ENCODE measurements around the gene PHACTR3.
A peak's percentile ranks its signal among the peaks of the same experiment; 100 is the strongest.
"Not testable (repeated sequence)": the region's sequence is repeated elsewhere in the genome, so short reads cannot be mapped to it uniquely, and the experiment has no call there.

PHACTR3 gene

DNA sequence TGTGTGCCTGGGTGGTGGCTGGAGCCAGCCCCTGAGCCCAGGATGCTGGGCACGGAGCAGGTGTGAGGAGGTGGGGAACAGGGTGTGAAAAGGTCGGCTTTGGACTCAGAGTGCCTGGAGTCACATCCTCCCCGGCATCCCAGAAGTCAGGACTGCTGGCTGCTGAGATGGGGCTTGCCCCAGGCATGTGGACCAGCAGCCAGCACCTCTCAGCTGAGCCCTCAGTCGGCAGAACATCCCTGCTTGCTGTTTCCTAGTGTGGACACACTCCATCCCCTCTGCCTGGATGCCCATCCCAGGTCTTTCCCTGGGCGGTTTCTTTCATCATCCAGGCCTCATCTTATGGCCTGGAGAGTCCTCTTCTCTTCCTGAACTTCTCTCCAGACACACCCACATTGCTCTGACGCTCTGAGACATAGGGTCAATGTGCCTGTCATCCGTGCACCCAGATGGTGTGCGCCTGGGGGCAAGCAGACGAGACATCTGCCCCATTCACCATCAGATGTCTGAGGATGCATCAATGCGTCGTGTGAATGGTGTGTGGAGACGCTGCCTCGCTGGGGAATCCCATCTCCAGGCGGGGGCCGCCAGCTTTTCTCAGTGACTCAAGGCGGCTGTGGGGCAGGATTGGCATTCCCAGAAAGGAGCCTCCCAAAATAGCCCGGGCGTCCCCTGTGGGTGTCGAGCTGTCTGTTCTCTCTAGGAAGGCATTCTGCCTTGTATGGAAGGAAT is 224.9 kb downstream of the PHACTR3 start:
- no peak for DNase-seq (ENCODE audit: low spot score)

DNA sequence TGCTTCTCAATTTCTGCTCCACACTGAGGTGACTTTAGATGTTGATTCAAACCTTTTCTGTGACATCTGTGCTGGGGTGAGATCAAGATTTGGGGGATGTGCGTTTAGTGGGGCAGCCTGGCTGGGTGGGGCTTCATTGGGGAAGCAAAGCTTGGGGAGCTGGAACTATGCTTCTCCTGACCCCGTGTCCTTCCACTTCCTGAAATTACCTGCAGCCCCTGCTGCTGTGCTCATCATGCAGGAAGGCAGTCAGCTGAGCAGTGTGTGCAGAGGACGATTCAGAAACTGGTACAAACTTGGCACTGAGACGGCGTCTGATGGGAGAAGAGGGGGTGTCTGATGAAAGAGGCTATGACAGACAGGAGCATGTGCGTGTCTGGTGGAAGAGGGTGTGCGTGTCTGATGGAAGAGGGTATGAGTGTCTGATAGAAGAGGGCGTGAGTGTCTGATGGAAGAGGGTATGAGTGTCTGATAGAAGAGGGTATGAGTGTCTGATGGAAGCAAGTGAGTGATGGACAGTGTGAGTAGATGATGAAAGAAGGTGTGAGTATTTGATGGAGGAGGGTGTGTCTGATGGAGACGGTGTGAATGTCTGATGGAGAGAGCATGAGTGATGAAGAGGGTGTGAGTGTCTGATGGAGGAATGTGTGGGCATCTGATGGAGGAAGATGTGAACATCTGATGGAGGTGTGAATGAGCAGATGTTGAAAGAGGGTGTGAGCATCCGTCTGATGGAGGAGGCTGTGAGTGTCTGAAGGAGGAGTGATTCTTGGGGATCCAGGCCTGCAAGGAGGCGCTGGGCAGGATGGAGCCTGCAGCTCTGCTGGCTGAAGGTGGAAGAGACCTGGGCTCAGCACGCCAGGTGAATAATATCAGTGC is 225.7 kb downstream of the PHACTR3 start:
- DNase-seq (ENCODE audit: low spot score): no peak

DNA sequence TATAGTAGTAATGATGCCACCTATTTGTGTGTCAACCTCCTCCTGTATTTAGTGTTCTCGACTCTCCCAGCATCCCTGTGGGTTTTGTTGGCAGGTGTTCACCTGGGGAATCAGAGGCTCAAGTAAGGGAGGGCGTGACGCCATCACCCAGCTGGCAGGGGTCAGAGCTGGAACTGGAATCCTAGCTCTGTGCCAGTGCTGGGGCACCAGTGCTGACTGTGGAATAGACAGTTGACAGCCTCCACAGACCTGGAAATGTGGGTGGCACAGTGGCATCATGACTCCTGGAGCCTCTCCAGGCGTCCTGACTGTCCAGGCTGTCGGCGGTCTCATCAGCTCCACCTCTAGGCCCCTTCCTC is 226.3 kb downstream of the PHACTR3 start:
- DNase-seq (ENCODE audit: low spot score): no peak

DNA sequence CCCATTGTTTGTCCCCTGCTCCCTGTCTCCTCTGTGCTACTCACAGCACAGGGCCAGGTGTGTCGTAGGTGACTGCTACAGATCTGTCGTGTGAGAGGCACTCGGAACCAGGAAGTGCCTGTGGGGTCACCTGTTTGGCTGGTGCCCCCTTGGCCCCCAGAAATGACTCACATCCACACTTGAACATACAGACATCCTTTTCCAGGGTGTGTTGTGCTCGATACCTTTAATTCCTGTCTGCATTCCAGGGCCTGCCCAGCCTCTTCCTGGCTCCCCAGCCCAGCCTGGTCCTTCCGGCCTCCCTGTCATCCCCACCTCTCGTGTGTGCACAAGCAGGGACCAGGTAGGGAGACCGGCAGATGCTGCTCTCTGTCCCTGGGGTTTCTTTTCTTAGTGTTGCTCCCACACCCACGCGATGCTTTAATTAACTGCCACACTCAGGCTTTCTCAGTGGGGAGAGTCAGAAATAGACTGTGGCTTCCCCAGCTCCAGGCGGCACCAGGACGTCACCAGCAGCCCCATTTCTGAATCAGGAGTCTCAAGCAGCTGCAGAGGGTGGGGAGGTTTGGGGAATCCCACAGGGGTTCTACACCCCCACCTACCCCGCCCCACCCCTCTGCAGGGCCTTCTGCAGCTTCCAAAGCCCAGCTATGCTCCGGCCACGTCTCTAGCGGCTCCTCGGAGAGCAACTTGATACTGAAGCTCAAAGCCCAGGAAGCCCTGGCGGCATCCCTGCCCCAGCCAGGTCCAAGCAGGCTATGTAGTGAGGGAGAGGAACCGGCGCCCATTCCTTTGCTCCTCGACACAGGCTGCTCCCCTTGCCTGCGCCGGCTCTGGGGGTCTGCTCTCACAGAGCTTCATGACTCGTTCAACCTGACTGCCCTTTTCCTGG is 226.9 kb downstream of the PHACTR3 start:
- no peak for DNase-seq (ENCODE audit: low spot score)

DNA sequence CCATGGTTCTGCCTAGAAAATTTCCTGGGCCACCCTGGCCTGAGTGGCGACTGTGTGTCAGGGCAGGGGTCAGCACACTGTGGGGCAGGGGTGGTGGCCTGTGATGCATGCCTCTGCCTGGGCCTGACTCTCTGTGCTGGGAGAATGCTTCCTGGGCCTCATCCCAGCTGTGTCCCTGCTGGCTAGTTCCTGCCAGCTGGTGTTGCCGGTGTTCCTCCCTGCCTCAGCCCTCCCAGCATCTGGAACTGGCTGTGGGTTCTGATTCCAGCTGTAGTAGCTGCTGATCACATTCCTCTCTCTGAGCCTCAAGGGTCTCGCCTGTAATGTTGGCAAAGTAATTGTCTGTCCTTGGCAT is 227.6 kb downstream of the PHACTR3 start:
- no peak for DNase-seq (ENCODE audit: low spot score)

DNA sequence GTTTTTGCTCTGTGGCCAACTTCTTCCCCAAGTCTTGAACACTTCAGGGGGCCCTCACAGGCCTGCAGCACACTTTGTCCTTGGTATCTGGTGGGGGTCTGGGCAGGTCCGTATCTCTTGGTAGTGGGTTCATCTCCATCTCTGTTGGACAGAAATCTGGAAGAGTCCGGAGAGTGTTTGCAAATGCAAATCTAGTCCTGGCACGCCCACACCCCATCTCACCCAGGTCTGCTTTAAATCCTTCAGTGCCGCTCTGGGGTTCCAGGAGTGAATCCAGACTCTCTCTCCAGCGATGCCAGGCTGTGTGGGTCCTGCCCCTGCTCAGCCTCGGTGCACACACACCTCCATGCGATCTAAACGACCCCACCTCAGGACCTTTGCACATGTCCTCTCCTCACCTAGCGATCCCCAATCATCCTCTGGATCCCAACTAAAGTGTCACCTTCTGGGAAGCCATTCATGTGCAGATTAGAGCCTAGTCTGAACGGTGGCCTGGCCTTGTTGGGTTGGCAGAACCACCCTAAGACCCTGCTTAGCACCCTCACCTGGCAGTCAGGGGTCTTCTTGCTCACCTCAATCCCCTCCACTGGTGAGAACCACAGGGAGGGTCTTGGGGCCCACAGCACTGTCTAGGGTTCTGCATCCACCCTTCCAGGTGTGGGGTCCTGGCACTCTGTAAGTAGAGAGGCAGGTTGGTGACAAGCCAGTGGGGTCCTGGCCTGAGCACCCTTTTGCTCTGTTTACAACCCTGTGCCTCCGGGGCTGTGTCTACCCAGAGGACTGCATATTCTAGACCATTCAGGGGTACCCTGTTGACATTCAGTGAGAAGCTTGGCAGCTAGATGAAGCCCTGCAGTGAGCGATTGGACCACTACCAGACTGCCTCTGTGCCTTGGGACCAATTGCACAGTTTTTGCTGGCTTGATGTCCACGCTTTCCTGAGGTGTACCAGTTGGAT is 228.3 kb downstream of the PHACTR3 start:
- no peak for DNase-seq (ENCODE audit: low spot score)

DNA sequence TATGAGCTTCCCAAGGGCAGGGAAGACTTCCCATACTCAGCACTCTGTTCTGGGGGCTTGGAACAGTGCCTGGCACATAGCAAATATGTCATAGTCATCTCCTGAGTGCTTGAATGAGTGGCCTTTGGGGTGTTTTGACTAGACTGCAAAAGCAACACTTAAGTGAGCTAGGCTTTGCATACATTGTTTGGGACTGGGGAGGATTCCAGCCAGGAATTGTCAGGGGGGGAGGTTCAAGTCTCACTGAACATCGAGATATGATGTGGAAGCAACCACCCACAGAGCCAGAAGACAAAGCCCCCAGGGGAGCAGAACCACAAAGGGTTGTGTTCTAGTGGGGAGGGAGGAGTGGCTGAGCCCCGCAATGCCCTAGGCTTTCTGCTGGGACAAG is 230.7 kb downstream of the PHACTR3 start:
- no peak for DNase-seq (ENCODE audit: low spot score)

DNA sequence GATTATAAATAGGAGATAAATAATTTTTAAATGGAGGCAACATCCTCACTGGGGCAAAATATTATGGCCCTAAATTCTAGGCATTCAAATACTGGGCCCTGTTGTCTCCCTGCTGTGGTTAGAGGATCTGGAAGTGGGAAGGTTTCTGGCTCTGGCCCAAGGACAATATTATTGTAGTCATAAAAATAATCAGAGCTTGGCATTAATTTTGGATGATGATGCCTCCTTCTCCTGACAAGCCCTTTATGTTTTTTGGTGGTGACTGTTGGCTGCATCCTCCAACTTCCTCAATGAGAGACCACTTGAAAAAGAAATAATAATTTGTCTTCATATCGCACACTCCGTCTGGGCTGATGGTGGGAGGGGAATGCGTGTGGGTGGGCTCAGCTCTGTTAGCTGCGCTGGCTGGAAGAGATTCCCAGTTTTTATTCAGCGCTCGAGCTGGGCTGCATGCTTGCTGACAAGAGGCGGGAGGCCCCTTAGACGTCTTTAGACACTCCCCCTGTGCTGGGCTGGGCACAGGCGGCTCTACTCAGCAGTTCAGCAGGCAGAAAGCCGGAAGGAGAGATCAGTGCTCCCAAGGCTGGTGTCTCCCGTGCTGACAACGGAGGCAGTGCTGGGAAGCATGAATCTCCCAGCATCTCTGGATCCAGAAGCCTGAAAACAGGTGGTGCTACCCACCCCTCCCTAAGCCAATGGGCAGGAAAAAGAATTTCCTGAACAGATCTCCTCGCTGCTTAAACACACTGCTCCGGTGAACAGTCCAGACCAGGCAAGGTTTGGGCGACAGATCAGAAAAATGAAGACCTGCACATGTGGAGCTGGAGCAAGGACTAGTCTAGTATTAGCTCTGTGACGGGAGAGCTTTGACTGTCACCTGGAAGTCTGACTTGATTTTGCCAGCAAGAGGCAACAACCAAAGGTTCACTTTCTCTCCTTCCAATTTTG is 231.4 kb downstream of the PHACTR3 start:
- no peak for DNase-seq (ENCODE audit: low spot score)

DNA sequence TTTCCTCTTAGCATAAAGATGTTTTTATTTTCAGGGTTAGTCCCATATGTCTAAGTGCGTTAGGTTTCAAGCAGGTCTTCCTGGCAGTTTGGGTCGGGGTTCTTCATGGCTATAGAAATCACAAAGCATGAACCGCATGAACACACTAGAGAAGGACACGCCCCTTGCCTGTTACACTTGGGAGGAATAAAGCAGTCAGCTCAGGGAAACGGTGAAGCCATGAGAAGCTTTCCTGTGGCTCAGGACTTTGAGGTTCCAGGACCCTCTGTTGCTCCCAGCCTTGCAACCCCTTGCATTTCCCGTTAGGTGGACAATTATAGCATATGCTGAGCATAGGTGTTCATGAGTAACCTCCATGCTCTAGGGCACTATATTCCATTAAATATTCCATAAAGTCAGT is 232.4 kb downstream of the PHACTR3 start:
- no peak for DNase-seq (ENCODE audit: low spot score)

DNA sequence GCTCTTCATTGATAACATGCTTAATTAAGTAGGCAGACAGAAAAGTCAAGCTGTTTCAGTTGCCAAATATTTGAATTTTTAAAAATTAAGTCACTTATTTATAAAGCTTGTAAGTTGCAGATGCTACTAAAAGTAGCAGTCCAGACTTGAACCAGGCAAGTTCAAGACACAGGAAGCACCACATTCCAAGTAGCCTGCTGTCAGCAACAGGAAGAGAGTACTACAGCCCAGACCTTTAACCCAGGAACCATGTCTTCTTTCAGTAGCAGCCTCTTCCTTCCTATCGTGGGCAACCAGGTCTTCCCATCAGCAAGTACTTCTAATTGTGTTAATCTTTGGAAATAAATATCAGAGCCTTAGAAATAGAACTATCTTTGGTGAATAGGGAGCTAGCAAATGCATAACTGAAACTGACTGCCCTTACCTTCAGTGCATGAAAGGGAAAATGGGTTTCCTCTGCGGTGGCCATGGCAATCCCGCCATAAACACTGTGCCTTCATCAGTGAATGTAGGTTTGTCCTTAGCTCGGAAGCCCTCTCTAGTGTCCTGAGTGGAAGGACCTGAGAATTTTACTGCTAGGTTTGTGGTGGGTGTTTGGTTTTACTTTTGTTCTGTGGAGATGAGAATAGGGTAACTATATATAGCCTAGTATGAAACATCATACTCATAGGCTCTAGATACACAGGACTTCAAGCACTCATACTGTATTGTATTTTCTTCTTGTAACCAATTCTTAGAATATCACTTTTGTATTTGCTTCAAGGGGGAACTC is 233.5 kb downstream of the PHACTR3 start:
- no peak for DNase-seq (ENCODE audit: low spot score)

DNA sequence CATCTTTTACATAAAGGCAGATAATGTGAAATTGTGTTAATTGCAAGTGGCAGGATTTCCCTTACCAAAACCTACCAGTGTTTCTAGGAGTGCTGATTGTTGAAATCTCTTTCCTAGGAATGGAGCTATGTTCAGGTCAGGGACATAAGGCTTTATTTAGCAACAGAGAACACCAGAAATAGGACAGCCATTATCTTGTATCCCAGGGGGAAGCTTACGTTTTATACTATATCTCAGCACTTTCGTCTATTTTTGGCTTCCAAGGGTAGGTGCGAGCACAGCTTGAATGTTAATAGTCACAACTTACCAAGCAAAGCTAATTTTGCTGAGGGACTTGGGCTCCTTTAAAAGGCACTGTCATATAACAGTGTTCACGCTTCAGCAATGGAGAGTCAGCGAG is 235.1 kb downstream of the PHACTR3 start:
- no peak for DNase-seq (ENCODE audit: low spot score)

DNA sequence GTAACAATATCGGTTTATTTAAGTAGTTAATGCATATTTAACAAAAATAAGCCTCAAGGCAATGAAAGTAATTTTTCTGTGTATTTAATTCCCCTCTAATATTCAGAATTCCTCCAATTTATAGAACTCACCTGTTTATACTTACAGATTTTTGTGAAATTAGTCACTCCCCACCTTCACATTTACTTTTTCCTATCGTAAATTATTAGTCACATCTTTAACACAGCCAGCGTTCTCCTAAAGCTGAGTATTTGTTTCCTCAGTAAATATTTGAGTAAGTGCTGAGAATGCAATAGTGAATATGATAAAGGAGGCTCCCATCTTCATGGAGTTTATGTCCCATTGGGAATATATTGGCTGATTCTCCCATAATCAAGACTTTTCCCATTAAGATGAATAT is 241.1 kb downstream of the PHACTR3 start:
- no peak for DNase-seq (ENCODE audit: low spot score)

DNA sequence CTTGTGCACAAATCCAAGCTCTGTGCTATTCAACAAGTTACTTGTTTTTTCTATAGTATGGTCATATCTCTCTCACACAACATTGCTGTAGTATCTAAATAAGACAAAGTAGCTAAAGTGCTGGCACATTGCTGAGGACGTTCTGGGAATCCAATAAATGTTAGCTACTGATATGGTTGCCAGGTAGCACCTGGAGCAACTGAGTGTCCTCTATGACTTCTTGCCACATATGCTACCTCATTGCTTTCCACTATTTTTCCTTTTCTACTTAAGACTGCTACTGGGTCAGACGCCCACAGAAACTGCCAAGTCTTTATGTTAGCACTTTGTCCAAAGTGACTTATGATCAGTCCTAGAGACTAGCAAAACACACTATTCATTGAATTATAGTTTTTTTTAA is 243.8 kb downstream of the PHACTR3 start:
- no peak for DNase-seq (ENCODE audit: low spot score)

DNA sequence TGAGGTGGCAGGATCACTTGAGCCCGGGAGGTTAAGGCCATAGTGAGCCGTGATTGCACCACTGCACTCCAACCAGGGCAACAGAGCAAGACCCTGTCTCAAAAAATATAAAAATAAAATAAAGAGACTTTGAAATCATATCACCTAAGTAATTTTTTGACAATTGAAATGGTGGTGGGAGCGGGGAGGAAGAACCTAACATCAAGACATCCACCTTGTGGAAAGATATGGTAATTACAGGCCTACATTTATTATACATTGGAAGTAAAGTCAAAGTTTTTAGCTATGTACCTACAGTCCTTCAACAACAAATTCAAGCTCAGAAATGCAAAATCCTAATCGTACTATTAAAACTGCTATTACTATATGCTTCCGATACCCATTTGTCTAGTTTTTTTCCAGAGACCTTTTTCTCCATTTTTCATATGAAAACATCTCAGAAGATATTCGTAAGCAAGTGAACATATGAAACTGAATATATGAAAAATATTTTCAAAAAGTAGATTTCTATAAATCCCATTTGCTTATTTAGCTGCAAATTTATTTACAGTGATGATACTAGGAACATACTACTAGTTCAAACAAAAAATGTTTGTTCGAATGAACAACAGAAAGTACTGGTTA is 245.8 kb downstream of the PHACTR3 start:
- DNase-seq (ENCODE audit: low spot score): peak; percentile 9

DNA sequence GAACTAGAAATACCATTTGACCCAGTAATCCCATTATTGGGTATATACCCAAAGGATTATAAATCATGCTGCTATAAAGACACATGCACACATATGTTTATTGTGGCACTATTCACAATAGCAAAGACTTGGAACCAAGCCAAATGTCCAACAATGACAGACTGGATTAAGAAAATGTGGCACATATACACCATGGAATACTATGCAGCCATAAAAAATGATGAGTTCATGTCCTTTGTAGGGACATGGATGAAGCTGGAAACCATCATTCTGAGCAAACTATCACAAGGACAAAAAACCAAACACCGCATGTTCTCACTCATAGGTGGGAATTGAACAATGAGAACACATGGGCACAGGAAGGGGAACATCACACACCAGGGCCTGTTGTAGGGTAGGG is 252.2 kb downstream of the PHACTR3 start:
- DNase-seq (ENCODE audit: low spot score): not testable (repeated sequence)

DNA sequence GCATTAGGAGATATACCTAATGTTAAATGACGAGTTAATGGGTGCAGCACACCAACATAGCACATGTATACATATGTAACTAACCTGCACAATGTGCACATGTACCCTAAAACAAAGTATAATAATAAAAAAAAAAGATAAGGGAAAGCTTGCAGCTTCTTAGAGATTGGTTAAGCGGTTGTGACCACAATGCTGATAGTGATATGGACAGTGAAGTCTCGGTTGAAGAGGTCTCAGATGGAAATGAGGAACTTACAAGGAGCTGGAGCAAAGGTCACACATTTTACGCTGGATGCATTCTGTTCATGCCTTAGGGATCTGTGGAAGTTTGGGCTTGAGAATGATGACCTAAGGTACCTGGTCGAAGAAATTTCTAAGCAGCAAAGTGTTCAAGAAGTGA is 252.6 kb downstream of the PHACTR3 start:
- not testable (repeated sequence) for DNase-seq (ENCODE audit: low spot score)

DNA sequence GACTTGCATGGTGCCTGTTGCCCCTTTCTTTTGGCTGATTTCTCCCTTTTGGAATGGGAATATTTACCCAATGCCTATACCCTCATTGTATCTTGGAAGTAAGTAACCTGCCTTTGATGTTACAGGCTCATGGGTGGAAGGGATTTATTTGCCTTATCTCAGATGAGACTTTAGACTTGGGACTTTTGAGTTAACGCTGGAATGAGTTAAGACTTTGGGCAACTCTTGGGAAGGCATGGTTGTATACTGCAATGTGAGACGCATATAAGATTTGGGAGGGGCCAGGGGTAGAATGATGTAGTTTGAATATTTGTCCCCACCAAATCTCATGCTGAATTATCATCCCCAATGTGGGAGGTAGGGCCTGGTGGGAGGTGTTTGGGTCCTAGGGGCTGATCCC is 253.6 kb downstream of the PHACTR3 start:
- no peak for DNase-seq (ENCODE audit: low spot score)

DNA sequence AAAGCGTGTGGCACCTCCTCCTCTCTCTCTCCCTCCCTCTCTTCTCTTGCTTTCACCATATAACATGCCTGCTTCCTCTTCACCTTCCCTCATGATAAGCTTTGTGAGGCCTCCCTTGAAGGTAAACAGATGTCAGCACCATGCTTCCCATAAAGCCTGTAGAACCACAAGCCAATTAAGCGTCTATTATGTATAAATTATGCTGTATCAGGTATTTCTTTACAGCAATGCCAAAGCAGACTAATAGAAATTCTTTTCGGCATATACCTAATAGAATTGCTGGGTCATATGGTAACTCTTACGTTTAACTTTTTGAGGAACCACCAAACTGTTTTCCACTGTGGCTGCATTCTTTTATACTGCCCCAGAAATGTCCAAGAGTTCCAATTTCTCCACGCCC is 254.1 kb downstream of the PHACTR3 start:
- DNase-seq (ENCODE audit: low spot score): no peak

DNA sequence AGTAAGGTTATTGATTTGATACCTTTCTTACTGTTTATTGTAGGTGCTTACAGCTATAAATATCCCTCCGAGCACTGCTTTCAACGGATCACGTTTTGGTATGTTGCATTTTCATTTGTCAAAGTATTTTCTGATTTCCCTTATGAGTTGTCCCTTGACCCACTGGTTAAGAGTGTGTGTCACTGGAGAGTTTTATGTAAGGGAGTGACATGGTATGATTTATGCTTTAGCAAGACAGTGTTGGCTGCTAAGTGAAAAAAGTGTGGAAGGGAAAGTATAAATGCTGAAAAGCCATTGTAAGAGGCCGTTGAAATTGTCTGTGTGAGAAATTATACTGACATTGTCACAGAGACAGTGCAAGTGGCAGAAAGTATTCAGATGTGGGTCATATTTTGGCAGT is 257.1 kb downstream of the PHACTR3 start:
- no peak for DNase-seq (ENCODE audit: low spot score)
